ENCODE data around the gene ZFAND2B.
A peak's percentile ranks its signal among the peaks of the same experiment; 100 is the strongest.

ZFAND2B gene

GRCh38 chr2:219204425-219205164, 2.0 kb upstream of the ZFAND2B start:
- no peak for DNase-seq (ENCODE audit: low read depth in 3 of 3)

GRCh38 chr2:219205165-219205538, 1.4 kb upstream of the ZFAND2B start:
- no peak for DNase-seq (ENCODE audit: low read depth in 3 of 3)

- DNase-seq (ENCODE audit: low read depth in 3 of 3): no peak
Observed at GRCh38 chr2:219205981-219206327, 628 bp upstream of the ZFAND2B start.

GRCh38 chr2:219207134-219207883, 727 bp downstream of the ZFAND2B start:
- no peak for DNase-seq (ENCODE audit: low read depth in 3 of 3)

- no peak for DNase-seq (ENCODE audit: low read depth in 3 of 3)
Observed at GRCh38 chr2:219207884-219208740, 1.5 kb downstream of the ZFAND2B start.

- DNase-seq (ENCODE audit: low read depth in 3 of 3): no peak
Observed at GRCh38 chr2:219209236-219210195, 2.9 kb downstream of the ZFAND2B start.

GRCh38 chr2:219210196-219210885, 3.8 kb downstream of the ZFAND2B start:
- DNase-seq (ENCODE audit: low read depth in 3 of 3): no peak

GRCh38 chr2:219210886-219211362, 4.3 kb downstream of the ZFAND2B start:
- DNase-seq (ENCODE audit: low read depth in 3 of 3): no peak

- no peak for DNase-seq (ENCODE audit: low read depth in 3 of 3)
Observed at GRCh38 chr2:219213026-219213415, 6.4 kb downstream of the ZFAND2B start.

- no peak for DNase-seq (ENCODE audit: low read depth in 3 of 3)
Observed at GRCh38 chr2:219213486-219214071, 7.0 kb downstream of the ZFAND2B start.

- DNase-seq (ENCODE audit: low read depth in 3 of 3): no peak
Observed at GRCh38 chr2:219214141-219214540, 7.6 kb downstream of the ZFAND2B start.

GRCh38 chr2:219214786-219215185, 8.2 kb downstream of the ZFAND2B start:
- DNase-seq (ENCODE audit: low read depth in 3 of 3): no peak

GRCh38 chr2:219215871-219216534, 9.4 kb downstream of the ZFAND2B start:
- no peak for DNase-seq (ENCODE audit: low read depth in 3 of 3)

GRCh38 chr2:219216535-219216915, 9.9 kb downstream of the ZFAND2B start:
- DNase-seq (ENCODE audit: low read depth in 3 of 3): no peak

- peak in 2 of 3 experiments; percentile 10 to 28 for DNase-seq (ENCODE audit: low read depth in 3 of 3)
Observed at GRCh38 chr2:219218217-219218731, 11.7 kb downstream of the ZFAND2B start.

- DNase-seq (ENCODE audit: low read depth in 3 of 3): peak; percentile 76 to 86 (median 81)
Observed at GRCh38 chr2:219218732-219219701, 12.4 kb downstream of the ZFAND2B start, which contains the start of gene ABCB6. TSS of gene ABCB6 (minus strand) at chr2:219218958. CDS start at chr2:219218673, 285 bp downstream.

GRCh38 chr2:219219784-219220532, 13.4 kb downstream of the ZFAND2B start:
- no peak for DNase-seq (ENCODE audit: low read depth in 3 of 3)
